GM23248 (cell line): ENCODE data around the gene PTPRA. TPM values are rescaled to one million over a fixed set of nuclear protein-coding genes. Genes with fewer than 3 reads are reported as not detected.
A peak's percentile ranks its signal among the peaks of the same experiment; 100 is the strongest.

Experiments used
- DNase-seq: peaks from one replicate; pipeline ENCODE4 v3.0.0-alpha.2; 2015
- H2AFZ ChIP-seq: fragments of 200-600 bp; sonication (generic); 2 replicates; pipeline ENCODE4 v1.6.1; 2016; ENCODE audit warnings: antibody characterized with exemption
- H3F3A ChIP-seq: fragments of 200-600 bp; sonication (generic); 2 replicates; pipeline ENCODE4 v1.6.1; 2016; ENCODE audit warnings: mild to moderate bottlenecking, antibody characterized with exemption, mixed run types; ENCODE audit not compliant: insufficient read depth
- H3K27ac ChIP-seq: fragments of 200-600 bp; sonication (generic); 2 replicates; pipeline ENCODE4 v1.5.1; 2016; ENCODE audit warnings: mild to moderate bottlenecking
- H3K27me3 ChIP-seq: fragments of 200-600 bp; sonication (generic); replicated peaks from 2 replicates; pipeline ENCODE4 v1.6.1; 2016; ENCODE audit warnings: mild to moderate bottlenecking; ENCODE audit not compliant: insufficient read depth
- H3K36me3 ChIP-seq: fragments of 200-600 bp; sonication (generic); 2 replicates; pipeline ENCODE4 v1.6.1; 2016; ENCODE audit warnings: low read depth, mild to moderate bottlenecking
- H3K4me1 ChIP-seq: fragments of 200-600 bp; sonication (generic); 2 replicates; pipeline ENCODE4 v1.6.1; 2016; ENCODE audit warnings: mild to moderate bottlenecking; ENCODE audit not compliant: insufficient read depth
- H3K4me2 ChIP-seq: fragments of 200-600 bp; sonication (generic); one replicate; pipeline ENCODE4 v1.6.1; 2016; ENCODE audit warnings: mild to moderate bottlenecking; ENCODE audit not compliant: unreplicated experiment
- H3K4me3 ChIP-seq: fragments of 200-600 bp; sonication (generic); 2 replicates; pipeline ENCODE4 v1.5.1; 2016; ENCODE audit warnings: mild to moderate bottlenecking
- H3K79me2 ChIP-seq: fragments of 200-600 bp; sonication (generic); 2 replicates; pipeline ENCODE4 v1.6.1; 2016; ENCODE audit warnings: mild to moderate bottlenecking; ENCODE audit not compliant: insufficient read depth
- H3K9ac ChIP-seq: fragments of 200-600 bp; sonication (generic); 2 replicates; pipeline ENCODE4 v1.6.1; 2016; ENCODE audit warnings: mild to moderate bottlenecking
- H3K9me2 ChIP-seq: fragments of 200-600 bp; sonication (generic); 2 replicates; pipeline ENCODE4 v1.6.1; 2016; ENCODE audit warnings: mixed run types, mild to moderate bottlenecking, moderate library complexity; ENCODE audit not compliant: insufficient read depth
- H3K9me3 ChIP-seq: fragments of 200-600 bp; sonication (generic); one replicate; pipeline ENCODE4 v1.6.1; 2017; ENCODE audit warnings: low read depth
- H4K20me1 ChIP-seq: fragments of 200-600 bp; sonication (generic); 2 replicates; pipeline ENCODE4 v1.6.0; 2016; ENCODE audit not compliant: insufficient read depth
- EZH2 ChIP-seq: fragments of 200-600 bp; sonication (generic); IDR thresholded peaks from 2 replicates; pipeline ENCODE4 v1.6.1; 2018; ENCODE audit warnings: antibody characterized with exemption, mild to moderate bottlenecking; ENCODE audit not compliant: insufficient read depth, poor library complexity, severe bottlenecking
- EZH2phosphoT487 ChIP-seq: fragments of 200-600 bp; sonication (generic); IDR thresholded peaks from 2 replicates; pipeline ENCODE4 v1.6.1; 2018; ENCODE audit warnings: antibody characterized with exemption, moderate library complexity, mild to moderate bottlenecking, low read depth; ENCODE audit not compliant: insufficient read depth
- WGBS, 2 experiments: methylation state at CpG; one replicate each; pipeline ENCODE4 v1.1.6; 2015 to 2017; ENCODE audit warnings: low lambda C conversion rate in 2 of 2, low coverage in 1 of 2; ENCODE audit errors: missing lambda C conversion rate in 2 of 2; 5-methylcytosine and 5-hydroxymethylcytosine counted together
- in situ Hi-C: fragments of 300-500 bp; cut with MboI; formaldehyde crosslinking; loops from 2 replicates; pipeline ENCODE4 v1.15.0; 2020
- polyA plus RNA-seq: library from polyadenylated mRNA; unstranded; fragments of >200 nt; fragmentation: Nextera tagmentation; extraction: Ambion mirVana; gene quantifications from 2 replicates; pipeline ENCODE4 v1.2.1, GENCODE V29; 2016
- total RNA-seq: library from RNA; depleted of rRNA; stranded (reverse); fragments of >200 nt; shearing (Covaris generic); gene quantifications from 2 replicates; pipeline ENCODE4 v1.2.3, GENCODE V29; 2014

The PTPRA gene
- total and polyA plus RNA-seq, 2 experiments from 2014 or later: 37.4 to 50.8 TPM

GRCh38 chr20:3082306-3082951, 209.1 kb downstream of the PTPRA start:
- Histone ChIP-seq H4K20me1 (no peaks in the 10 kb centered on the region), H3K9me3 (no peaks in the 10 kb centered on the region), H2AFZ (no peak overlapping the region), H3F3A (no peaks in the 10 kb centered on the region), H3K36me3 (no peaks in the 10 kb centered on the region), H3K4me3 (no peak overlapping the region; the same call in 1 of the 2 replicates), H3K79me2 (no peaks in the 10 kb centered on the region), H3K27me3 (peaks cover 12% of the 10 kb centered on the region; the same call in 1 of the 2 replicates), H3K4me1 (no peaks in the 10 kb centered on the region), H3K27ac (no peak overlapping the region), H3K9ac (no peak overlapping the region), H3K4me2 (no peak overlapping the region), H3K9me2 (no peaks in the 10 kb centered on the region)
- peak; percentile 54 for DNase-seq
- 15 to 19% methylated on average over 43 to 46 of the region's 71 CpGs for WGBS, 2 experiments
- no peak for TF ChIP-seq EZH2phosphoT487
- TF ChIP-seq EZH2: no peak
- in situ Hi-C loops: no loop called here

- Histone ChIP-seq H3K4me2 (no peak overlapping the region), H3K79me2 (no peaks in the 10 kb centered on the region), H3K9me3 (no peaks in the 10 kb centered on the region), H3K9ac (no peak overlapping the region), H3K4me3 (no peak overlapping the region), H3K27me3 (peaks cover 12% of the 10 kb centered on the region; the same call in 1 of the 2 replicates), H3K27ac (no peak overlapping the region), H4K20me1 (no peaks in the 10 kb centered on the region), H3F3A (no peaks in the 10 kb centered on the region), H3K36me3 (no peaks in the 10 kb centered on the region), H3K4me1 (no peaks in the 10 kb centered on the region), H3K9me2 (no peaks in the 10 kb centered on the region), H2AFZ (no peak overlapping the region)
- 24 to 37% methylated on average over 31 to 60 of the region's 76 CpGs for WGBS, 2 experiments
- in situ Hi-C loops: no loop called here
- DNase-seq: no peak
- TF ChIP-seq EZH2 (no peak), EZH2phosphoT487 (no peak)
Measured at GRCh38 chr20:3082955-3083952, 210.0 kb downstream of the PTPRA start.

GRCh38 chr20:3084283-3084985, 211.2 kb downstream of the PTPRA start, which contains the start of gene AVP:
AVP (minus strand) TSS chr20:3084724; CDS start chr20:3084674, 50 bp downstream.
- no peaks in the 10 kb centered on the region for H4K20me1 ChIP-seq
- H3K36me3 ChIP-seq: no peaks in the 10 kb centered on the region
- H3K9me3 ChIP-seq: no peaks in the 10 kb centered on the region
- no peaks in the 10 kb centered on the region for H3K79me2 ChIP-seq
- H3K27me3 ChIP-seq: peaks cover 12% of the 10 kb centered on the region; the same call in 1 of the 2 replicates
- no peaks in the 10 kb centered on the region for H3F3A ChIP-seq
- H3K4me3 ChIP-seq: no peak within 1 kb of the TSS
- no peak for TF ChIP-seq EZH2
- no peak for TF ChIP-seq EZH2phosphoT487
- no peak within 1 kb of the TSS for H3K4me2 ChIP-seq
- H3K9ac ChIP-seq: no peak within 1 kb of the TSS
- no peak within 1 kb of the TSS for H2AFZ ChIP-seq
- no peaks in the 10 kb centered on the region for H3K9me2 ChIP-seq
- in situ Hi-C loops: no loop called here
- WGBS, 2 experiments: 87 to 88% methylated on average over 27 to 28 of the region's 28 CpGs
- H3K27ac ChIP-seq: no peak within 1 kb of the TSS
- no peak for DNase-seq
- no peaks in the 10 kb centered on the region for H3K4me1 ChIP-seq

GRCh38 chr20:3084986-3085360, 211.7 kb downstream of the PTPRA start:
- no peak overlapping the region for H3K27ac ChIP-seq
- no peak for DNase-seq
- no peaks in the 10 kb centered on the region for H3K9me2 ChIP-seq
- no peaks in the 10 kb centered on the region for H3K9me3 ChIP-seq
- TF ChIP-seq EZH2phosphoT487 (no peak), EZH2 (no peak)
- no peaks in the 10 kb centered on the region for H3F3A ChIP-seq
- no peak overlapping the region for H3K4me3 ChIP-seq
- no peak overlapping the region for H3K4me2 ChIP-seq
- no peak overlapping the region for H3K9ac ChIP-seq
- WGBS, 2 experiments: 63 to 71% methylated on average over 2 to 7 of the region's 7 CpGs
- H3K79me2 ChIP-seq: no peaks in the 10 kb centered on the region
- H3K27me3 ChIP-seq: peaks cover 12% of the 10 kb centered on the region; the same call in 1 of the 2 replicates
- H4K20me1 ChIP-seq: no peaks in the 10 kb centered on the region
- no peaks in the 10 kb centered on the region for H3K36me3 ChIP-seq
- no peaks in the 10 kb centered on the region for H3K4me1 ChIP-seq
- H2AFZ ChIP-seq: no peak overlapping the region
- in situ Hi-C loops: no loop called here
